IMR-90 (cell line): ENCODE data around the gene PROX2. TPM values are rescaled to one million over a fixed set of nuclear protein-coding genes. Genes with fewer than 3 reads are reported as not detected.

Experiments
- ATAC-seq: fragments of 200-7000 bp; cut with Tn5 transposase; 2 replicates; pipeline ENCODE4 v1.9.1; 2020; ENCODE audit warnings: low read depth, mild to moderate bottlenecking, moderate library complexity
- BruUV-seq: library from RNA; stranded (reverse); fragments of 400-500 nt; replicated peaks from 2 replicates; lab custom pipeline; 2021; lab: Mats Ljungman, UMichigan
- CTCF ChIA-PET: fragments of 300-600 bp; formaldehyde crosslinking; extraction: SDS; loops from one replicate; lab custom pipeline; 2021; ENCODE audit warnings: antibody characterized with exemption; lab: Yijun Ruan, JAX
- POLR2A ChIA-PET: fragments of 300-600 bp; sonication (Branson Sonifier 250); formaldehyde crosslinking; loops from one replicate; lab custom pipeline; 2022; ENCODE audit warnings: antibody characterized with exemption; ENCODE audit not compliant: unreplicated experiment; lab: Charles Lee
- DNase-seq: peaks from one replicate; pipeline ENCODE4 v3.0.0; 2013
- H2AFZ ChIP-seq: replicated peaks from 2 replicates; pipeline ENCODE3; 2013; ENCODE audit warnings: low read length, mild to moderate bottlenecking; ENCODE audit not compliant: poor library complexity
- H2AK5ac ChIP-seq: 2 replicates; pipeline ENCODE4 v1.6.1; 2013; ENCODE audit warnings: low read depth, low read length, inconsistent platforms
- H2AK9ac ChIP-seq: replicated peaks from 2 replicates; pipeline ENCODE3; 2013; ENCODE audit warnings: mild to moderate bottlenecking, low read depth, low read length, moderate library complexity; ENCODE audit not compliant: poor library complexity
- H2BK120ac ChIP-seq: 2 replicates; pipeline ENCODE4 v1.6.1; 2013; ENCODE audit warnings: low read depth, low read length, inconsistent platforms
- H2BK15ac ChIP-seq: 3 replicates; pipeline ENCODE4 v1.6.1; 2013; ENCODE audit warnings: low read depth, low read length, inconsistent platforms
- H2BK20ac ChIP-seq: 2 replicates; pipeline ENCODE4 v1.6.1; 2013; ENCODE audit warnings: low read depth, mild to moderate bottlenecking, inconsistent platforms, low read length, moderate library complexity
- H2BK5ac ChIP-seq: 2 replicates; pipeline ENCODE4 v1.6.1; 2013; ENCODE audit warnings: mild to moderate bottlenecking, low read depth, low read length, inconsistent platforms; ENCODE audit not compliant: poor library complexity, severe bottlenecking
- H3K14ac ChIP-seq: replicated peaks from 2 replicates; pipeline ENCODE4 v1.6.1; 2013; ENCODE audit warnings: low read depth, low read length, inconsistent platforms
- H3K18ac ChIP-seq: 2 replicates; pipeline ENCODE4 v1.6.1; 2013; ENCODE audit warnings: low read depth, low read length, control low read depth
- H3K23ac ChIP-seq: 2 replicates; pipeline ENCODE4 v1.6.1; 2013; ENCODE audit warnings: low read depth, low read length, inconsistent platforms
- H3K27ac ChIP-seq: 2 replicates; pipeline ENCODE4 v1.5.1; 2013; ENCODE audit warnings: mild to moderate bottlenecking, control low read depth, low read length; ENCODE audit not compliant: insufficient read depth
- H3K27me3 ChIP-seq: 2 replicates; pipeline ENCODE4 v1.6.1; 2013; ENCODE audit warnings: low read length; ENCODE audit not compliant: control insufficient read depth, insufficient read depth
- H3K36me3 ChIP-seq: 2 replicates; pipeline ENCODE4 v1.6.1; 2013; ENCODE audit warnings: low read length, mixed read lengths; ENCODE audit not compliant: control insufficient read depth, insufficient read depth
- H3K4ac ChIP-seq: 2 replicates; pipeline ENCODE4 v1.6.1; 2013; ENCODE audit warnings: low read depth, low read length, inconsistent platforms
- H3K4me1 ChIP-seq: 2 replicates; pipeline ENCODE4 v1.6.1; 2013; ENCODE audit warnings: low read length, mixed read lengths; ENCODE audit not compliant: control insufficient read depth, insufficient read depth
- H3K4me2 ChIP-seq: 2 replicates; pipeline ENCODE4 v1.6.1; 2013; ENCODE audit warnings: low read depth, mild to moderate bottlenecking, control low read depth, low read length, moderate library complexity
- H3K4me3 ChIP-seq: 2 replicates; pipeline ENCODE4 v1.5.1; 2013; ENCODE audit warnings: low read depth, mild to moderate bottlenecking, control low read depth, low read length, moderate library complexity; ENCODE audit not compliant: insufficient read depth
- H3K56ac ChIP-seq: 2 replicates; pipeline ENCODE4 v1.6.1; 2013; ENCODE audit warnings: low read length, inconsistent platforms; ENCODE audit not compliant: insufficient read depth; ENCODE audit errors: extremely low read depth
- H3K79me1 ChIP-seq, 2 experiments: 2 replicates each; pipeline ENCODE4 v1.6.1; 2013; ENCODE audit warnings: low read length in 2 of 2, inconsistent platforms in 1 of 2, low read depth in 1 of 2
- H3K9ac ChIP-seq: 2 replicates; pipeline ENCODE4 v1.6.1; 2013; ENCODE audit warnings: low read depth, low read length, control low read depth
- H3K9me1 ChIP-seq: 2 replicates; pipeline ENCODE4 v1.6.1; 2013; ENCODE audit warnings: low read length, inconsistent platforms; ENCODE audit not compliant: insufficient read depth
- H3K9me3 ChIP-seq: 2 replicates; pipeline ENCODE4 v1.6.1; 2013; ENCODE audit warnings: low read length; ENCODE audit not compliant: control insufficient read depth, insufficient read depth
- H4K20me1 ChIP-seq: 2 replicates; pipeline ENCODE4 v1.6.1; 2013; ENCODE audit warnings: low read length, inconsistent platforms; ENCODE audit not compliant: insufficient read depth
- H4K5ac ChIP-seq: 2 replicates; pipeline ENCODE4 v1.6.1; 2013; ENCODE audit warnings: mild to moderate bottlenecking, low read depth, low read length, control low read depth
- H4K8ac ChIP-seq, 2 experiments: 2 replicates each; pipeline ENCODE4 v1.6.1; 2013; ENCODE audit warnings: low read depth in 2 of 2, low read length in 2 of 2, control low read depth in 1 of 2, inconsistent platforms in 1 of 2
- H4K91ac ChIP-seq: 2 replicates; pipeline ENCODE4 v1.6.1; 2013; ENCODE audit warnings: low read depth, low read length, inconsistent platforms; ENCODE audit not compliant: insufficient read depth
- BHLHE40 ChIP-seq: fragments of 150-350 bp; IDR thresholded peaks from 2 replicates; pipeline ENCODE4 v1.6.1; 2016; ENCODE audit warnings: mild to moderate bottlenecking, low read depth, low read length
- CHD1 ChIP-seq: IDR thresholded peaks from 2 replicates; pipeline ENCODE4 v1.6.1; 2012; ENCODE audit warnings: low read depth, low read length, improper control_type of control experiment
- CTCF ChIP-seq: conservative IDR thresholded peaks from 2 replicates; pipeline ENCODE4 v1.5.1; 2012; ENCODE audit warnings: mild to moderate bottlenecking, low read depth, low read length, improper control_type of control experiment
- ELK1 ChIP-seq: fragments of 150-350 bp; IDR thresholded peaks from 2 replicates; pipeline ENCODE4 v1.6.1; 2016; ENCODE audit warnings: low read depth, mild to moderate bottlenecking, low read length, moderate library complexity, borderline replicate concordance
- FOS ChIP-seq: fragments of 150-350 bp; IDR thresholded peaks from 2 replicates; pipeline ENCODE4 v1.6.1; 2016; ENCODE audit warnings: low read depth, low read length
- MAFK ChIP-seq: IDR thresholded peaks from 2 replicates; pipeline ENCODE4 v1.6.1; 2012; ENCODE audit warnings: low read depth, low read length, improper control_type of control experiment
- MAZ ChIP-seq: IDR thresholded peaks from 2 replicates; pipeline ENCODE4 v1.6.1; 2012; ENCODE audit warnings: low read depth, mild to moderate bottlenecking, low read length, improper control_type of control experiment, moderate library complexity, borderline replicate concordance
- MXI1 ChIP-seq: IDR thresholded peaks from 2 replicates; pipeline ENCODE4 v1.6.1; 2012; ENCODE audit warnings: low read depth, mild to moderate bottlenecking, low read length, moderate library complexity, borderline replicate concordance
- NFE2L2 ChIP-seq: fragments of 150-350 bp; IDR thresholded peaks from 2 replicates; pipeline ENCODE4 v1.6.1; 2016; ENCODE audit warnings: low read depth, mild to moderate bottlenecking, low read length
- POLR2A ChIP-seq: IDR thresholded peaks from 2 replicates; pipeline ENCODE4 v1.6.1; 2012; ENCODE audit warnings: mild to moderate bottlenecking, low read depth, low read length
- RCOR1 ChIP-seq: IDR thresholded peaks from 2 replicates; pipeline ENCODE4 v1.6.1; 2012; ENCODE audit warnings: mild to moderate bottlenecking, low read length, improper control_type of control experiment; ENCODE audit not compliant: insufficient replicate concordance
- RFX5 ChIP-seq: IDR thresholded peaks from 2 replicates; pipeline ENCODE4 v1.8.0; 2012; ENCODE audit warnings: low read depth, mild to moderate bottlenecking, low read length, moderate library complexity
- SMC3 ChIP-seq: fragments of 150-350 bp; IDR thresholded peaks from 2 replicates; pipeline ENCODE4 v1.6.1; 2016; ENCODE audit warnings: low read depth, mild to moderate bottlenecking, antibody characterized with exemption, low read length, moderate library complexity
- USF2 ChIP-seq: fragments of 150-350 bp; IDR thresholded peaks from 2 replicates; pipeline ENCODE4 v1.6.1; 2017; ENCODE audit warnings: mild to moderate bottlenecking, antibody characterized with exemption, low read length, low read depth
- WGBS, 2 experiments: methylation state at CpG; one replicate each; pipeline versions ENCODE4 v1.1.5 to v1.1.7; 2013; ENCODE audit warnings: missing lambda C conversion rate in 2 of 2; ENCODE audit not compliant: insufficient read length in 1 of 2; ENCODE audit errors: extremely low coverage in 2 of 2; 5-methylcytosine and 5-hydroxymethylcytosine counted together
- dilution Hi-C: fragments of 300-500 bp; cut with HindIII; formaldehyde crosslinking; loops from one replicate; pipeline ENCODE4 v1.14.3; 2018; ENCODE audit warnings: low sequenced_read_pairs; ENCODE audit not compliant: unreplicated experiment
- in situ Hi-C: fragments of 300-500 bp; cut with MboI; formaldehyde crosslinking; loops from 3 replicates; pipeline ENCODE4 v1.14.3; 2019; ENCODE audit warnings: low sequenced_read_pairs, inconsistent platforms, mixed read lengths
- intact Hi-C: fragments of 100-400 bp; cut with micrococcal nuclease; formaldehyde crosslinking; loops from 2 replicates; pipeline ENCODE4 v1.10.0; 2022
- polyA plus RNA-seq, 3 experiments: library from polyadenylated mRNA; depleted of rRNA; stranded (reverse); fragments of >200 nt; gene quantifications; 2 replicates each; pipeline ENCODE4 v1.2.3, GENCODE V29; 2012; ENCODE audit warnings: low replicate concordance in 1 of 3
- total RNA-seq: library from RNA; depleted of rRNA; stranded (reverse); fragments of >200 nt; gene quantifications from 2 replicates; pipeline ENCODE4 v1.2.3, GENCODE V29; 2012

Gene PROX2
- total and polyA plus RNA-seq, 2 of the 4 experiments (the other 2 are of a cell fraction), result not detected

GRCh38 chr14:74892745-74893144, 16.8 kb upstream of the PROX2 start:
- Histone ChIP-seq H2AK5ac (no peak overlapping the region), H3K79me1 (peaks cover 44 to 72% of the 10 kb centered on the region in 2 experiments), H3K36me3 (peaks cover 65% of the 10 kb centered on the region), H2AFZ (no peak overlapping the region), H3K56ac (no peak overlapping the region), H4K8ac (no peak overlapping the region), H4K91ac (no peak overlapping the region), H3K27me3 (no peaks in the 10 kb centered on the region), H3K4me3 (no peak overlapping the region), H3K9me1 (peaks cover 2% of the 10 kb centered on the region; the same call in 1 of the 2 replicates), H2BK5ac (no peak overlapping the region), H3K27ac (no peak overlapping the region), H4K5ac (no peak overlapping the region), H3K14ac (no peak overlapping the region), H2BK15ac (no peak overlapping the region), H2BK120ac (no peak overlapping the region), H3K9me3 (no peaks in the 10 kb centered on the region), H3K18ac (no peak overlapping the region), H3K4me2 (no peak overlapping the region), H3K4ac (no peak overlapping the region), H3K9ac (no peak overlapping the region), H3K23ac (no peak overlapping the region), H2BK20ac (no peak overlapping the region), H2AK9ac (no peak overlapping the region), H4K20me1 (peaks cover 20% of the 10 kb centered on the region), H3K4me1 (peaks cover 6% of the 10 kb centered on the region)
- intact Hi-C loops (no loop called here), dilution Hi-C loops (no loop called here), in situ Hi-C loops (no loop called here)
- POLR2A ChIA-PET, result no interaction called here
- CTCF ChIA-PET, result interaction anchor here (0.5 kb wide), 1 partner anchor 197 kb away, joined by 4 read pairs; no protein-coding TSS in a partner anchor
- no TSS peak for BruUV-seq
- no CpG with 5 or more reads among the region's 5 CpGs for WGBS, 2 experiments
- no peak for TF ChIP-seq USF2
- TF ChIP-seq SMC3, result no peak
- TF ChIP-seq CTCF, result no peak
- no peak for TF ChIP-seq MAFK
- TF ChIP-seq RCOR1, result no peak
- TF ChIP-seq FOS, result no peak
- no peak for TF ChIP-seq POLR2A
- TF ChIP-seq RFX5, result no peak
- no peak for TF ChIP-seq NFE2L2
- TF ChIP-seq MAZ, result no peak
- no peak for TF ChIP-seq BHLHE40
- TF ChIP-seq MXI1, result no peak
- TF ChIP-seq CHD1, result no peak
- no peak for TF ChIP-seq ELK1
- no peak for ATAC-seq
- DNase-seq, result no peak
